HEK293 (cell line): Measurements from ENCODE around the gene FBXO34.

Experiments used
- GLI4 ChIP-seq: fragments of 450-650 bp; formaldehyde crosslinking; IDR thresholded peaks from 2 replicates; pipeline ENCODE4 v1.5.1; 2016; ENCODE audit warnings: missing biosample characterization, missing genetic modification characterization
- ZNF558 ChIP-seq: fragments of 450-650 bp; formaldehyde crosslinking; IDR thresholded peaks from 2 replicates; pipeline ENCODE4 v1.5.1; 2016; ENCODE audit warnings: missing biosample characterization, missing genetic modification characterization
- TF ChIP-seq, protein P1 (sequence below): fragments of 450-650 bp; formaldehyde crosslinking; IDR thresholded peaks from 2 replicates; pipeline ENCODE4 v1.5.1; 2016; ENCODE audit warnings: missing biosample characterization, missing genetic modification characterization

DNA sequence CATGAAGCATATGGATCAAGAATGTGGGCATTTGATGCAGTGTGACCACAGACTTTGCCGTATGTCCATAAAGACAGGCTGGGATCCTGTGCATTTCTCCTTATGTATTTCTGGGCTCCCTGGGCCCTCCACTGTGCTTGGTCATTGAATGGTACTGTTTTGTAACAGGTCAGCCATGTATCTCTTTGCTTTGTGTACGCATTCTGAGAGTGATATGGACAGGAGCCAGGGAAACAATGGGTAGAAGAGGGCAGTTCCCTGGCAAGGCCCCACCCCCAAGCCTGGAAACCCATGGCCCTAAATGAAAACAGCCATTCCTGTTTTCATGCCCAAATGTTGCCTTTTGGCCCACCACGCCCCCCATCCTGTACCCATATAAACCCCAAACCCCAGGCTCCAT is 15.2 kb upstream of the FBXO34 start:
- TF ChIP-seq ZNF558 (tag by site-specific recombination) (no peak), GLI4 (tag by site-specific recombination) (no peak)
- TF ChIP-seq, protein P1, sequence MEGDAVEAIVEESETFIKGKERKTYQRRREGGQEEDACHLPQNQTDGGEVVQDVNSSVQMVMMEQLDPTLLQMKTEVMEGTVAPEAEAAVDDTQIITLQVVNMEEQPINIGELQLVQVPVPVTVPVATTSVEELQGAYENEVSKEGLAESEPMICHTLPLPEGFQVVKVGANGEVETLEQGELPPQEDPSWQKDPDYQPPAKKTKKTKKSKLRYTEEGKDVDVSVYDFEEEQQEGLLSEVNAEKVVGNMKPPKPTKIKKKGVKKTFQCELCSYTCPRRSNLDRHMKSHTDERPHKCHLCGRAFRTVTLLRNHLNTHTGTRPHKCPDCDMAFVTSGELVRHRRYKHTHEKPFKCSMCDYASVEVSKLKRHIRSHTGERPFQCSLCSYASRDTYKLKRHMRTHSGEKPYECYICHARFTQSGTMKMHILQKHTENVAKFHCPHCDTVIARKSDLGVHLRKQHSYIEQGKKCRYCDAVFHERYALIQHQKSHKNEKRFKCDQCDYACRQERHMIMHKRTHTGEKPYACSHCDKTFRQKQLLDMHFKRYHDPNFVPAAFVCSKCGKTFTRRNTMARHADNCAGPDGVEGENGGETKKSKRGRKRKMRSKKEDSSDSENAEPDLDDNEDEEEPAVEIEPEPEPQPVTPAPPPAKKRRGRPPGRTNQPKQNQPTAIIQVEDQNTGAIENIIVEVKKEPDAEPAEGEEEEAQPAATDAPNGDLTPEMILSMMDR (tag by site-specific recombination): no peak
